OCI-LY3 (cell line): ENCODE measurements around the gene VPS13D.

Experiments
- EZH2phosphoT487 ChIP-seq: fragments of 200-600 bp; shearing (Covaris generic); IDR thresholded peaks from 2 replicates; pipeline ENCODE4 v1.6.1; 2018; ENCODE audit warnings: antibody characterized with exemption, mixed run types, low read depth
- TF ChIP-seq, protein P1 (sequence below): fragments of 200-600, 300-600 bp; sonication (generic); IDR thresholded peaks from 2 replicates; pipeline ENCODE4 v1.5.1; 2014; ENCODE audit warnings: antibody characterized with exemption, low read length, low read depth

DNA sequence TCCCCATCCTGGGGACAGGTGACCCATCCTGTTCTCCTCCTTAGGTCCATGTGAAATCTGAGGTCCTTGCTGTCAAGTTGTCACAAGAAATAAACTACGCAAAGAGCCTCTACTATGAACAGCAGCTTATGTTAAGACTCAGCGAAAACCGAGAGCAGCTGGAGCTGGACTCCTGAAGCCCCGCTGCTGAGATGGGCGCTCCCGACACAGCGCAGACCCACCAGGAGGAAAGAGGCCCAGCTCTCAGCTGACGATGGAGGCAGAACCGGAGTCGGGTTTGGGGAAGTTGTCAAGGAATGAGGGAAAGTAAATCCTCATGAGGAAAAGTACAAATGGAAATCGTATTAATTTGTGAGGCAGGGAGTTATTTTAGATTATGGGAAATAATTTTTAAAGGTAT, 279.0 kb downstream of the VPS13D start:
- TF ChIP-seq, protein P1, sequence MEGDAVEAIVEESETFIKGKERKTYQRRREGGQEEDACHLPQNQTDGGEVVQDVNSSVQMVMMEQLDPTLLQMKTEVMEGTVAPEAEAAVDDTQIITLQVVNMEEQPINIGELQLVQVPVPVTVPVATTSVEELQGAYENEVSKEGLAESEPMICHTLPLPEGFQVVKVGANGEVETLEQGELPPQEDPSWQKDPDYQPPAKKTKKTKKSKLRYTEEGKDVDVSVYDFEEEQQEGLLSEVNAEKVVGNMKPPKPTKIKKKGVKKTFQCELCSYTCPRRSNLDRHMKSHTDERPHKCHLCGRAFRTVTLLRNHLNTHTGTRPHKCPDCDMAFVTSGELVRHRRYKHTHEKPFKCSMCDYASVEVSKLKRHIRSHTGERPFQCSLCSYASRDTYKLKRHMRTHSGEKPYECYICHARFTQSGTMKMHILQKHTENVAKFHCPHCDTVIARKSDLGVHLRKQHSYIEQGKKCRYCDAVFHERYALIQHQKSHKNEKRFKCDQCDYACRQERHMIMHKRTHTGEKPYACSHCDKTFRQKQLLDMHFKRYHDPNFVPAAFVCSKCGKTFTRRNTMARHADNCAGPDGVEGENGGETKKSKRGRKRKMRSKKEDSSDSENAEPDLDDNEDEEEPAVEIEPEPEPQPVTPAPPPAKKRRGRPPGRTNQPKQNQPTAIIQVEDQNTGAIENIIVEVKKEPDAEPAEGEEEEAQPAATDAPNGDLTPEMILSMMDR = no peak
- no peak for TF ChIP-seq EZH2phosphoT487
